Kidney epithelial cell (primary cell): ENCODE measurements around the gene SIAE. TPM values are rescaled to one million over a fixed set of nuclear protein-coding genes. Genes with fewer than 3 reads are reported as not detected.

Experiments used
- DNase-seq: peaks from one replicate; pipeline ENCODE4 v3.0.0-alpha.2; 2010; ENCODE audit warnings: low read depth
- H3K27me3 ChIP-seq: 2 replicates; pipeline ENCODE4 v1.6.0; 2011; ENCODE audit warnings: low read length; ENCODE audit not compliant: control insufficient read depth, insufficient read depth
- H3K36me3 ChIP-seq: 2 replicates; pipeline ENCODE4 v1.5.1; 2011; ENCODE audit warnings: low read length; ENCODE audit not compliant: control insufficient read depth, insufficient read depth
- H3K4me3 ChIP-seq: 2 replicates; pipeline ENCODE4 v1.5.1; 2011; ENCODE audit warnings: low read depth, mild to moderate bottlenecking, control low read depth, low read length
- total RNA-seq: library from RNA; depleted of rRNA; stranded (reverse); fragments of >200 nt; gene quantifications from 2 replicates; pipeline ENCODE4 v1.2.3, GENCODE V29; 2015
- TF ChIP-seq, protein P1 (sequence below): IDR thresholded peaks from 2 replicates; pipeline ENCODE4 v1.5.1; 2011; ENCODE audit warnings: mild to moderate bottlenecking, moderate library complexity, low read length, control low read depth, inconsistent platforms; ENCODE audit not compliant: insufficient read depth, poor library complexity, severe bottlenecking

The SIAE gene
- total RNA-seq, 1 donor from 2014 or later: 10.3 TPM

DNA sequence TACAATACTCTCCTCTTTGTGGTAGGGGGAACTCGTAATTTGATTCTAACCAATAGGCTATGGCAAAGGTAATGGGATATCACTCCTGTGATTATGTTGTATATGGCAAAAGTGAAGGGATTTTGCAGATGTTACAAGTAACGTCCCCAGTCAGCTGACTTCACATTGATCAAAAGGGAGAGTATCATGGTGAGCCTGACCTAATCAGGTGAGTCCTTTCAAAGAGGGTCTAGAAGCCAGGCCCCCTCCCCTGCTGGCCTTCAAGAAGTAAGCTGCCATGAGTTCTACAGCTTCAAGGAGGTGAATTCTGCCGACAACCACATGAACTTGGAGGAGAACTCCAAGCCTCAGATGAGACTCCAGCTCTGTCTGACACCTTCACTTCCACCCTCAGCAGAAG, 30.9 kb downstream of the SIAE start:
- no peak for DNase-seq
- H3K36me3 ChIP-seq: no peaks in the 10 kb centered on the region
- H3K4me3 ChIP-seq: no peak overlapping the region
- no peaks in the 10 kb centered on the region for H3K27me3 ChIP-seq
- TF ChIP-seq, protein P1, sequence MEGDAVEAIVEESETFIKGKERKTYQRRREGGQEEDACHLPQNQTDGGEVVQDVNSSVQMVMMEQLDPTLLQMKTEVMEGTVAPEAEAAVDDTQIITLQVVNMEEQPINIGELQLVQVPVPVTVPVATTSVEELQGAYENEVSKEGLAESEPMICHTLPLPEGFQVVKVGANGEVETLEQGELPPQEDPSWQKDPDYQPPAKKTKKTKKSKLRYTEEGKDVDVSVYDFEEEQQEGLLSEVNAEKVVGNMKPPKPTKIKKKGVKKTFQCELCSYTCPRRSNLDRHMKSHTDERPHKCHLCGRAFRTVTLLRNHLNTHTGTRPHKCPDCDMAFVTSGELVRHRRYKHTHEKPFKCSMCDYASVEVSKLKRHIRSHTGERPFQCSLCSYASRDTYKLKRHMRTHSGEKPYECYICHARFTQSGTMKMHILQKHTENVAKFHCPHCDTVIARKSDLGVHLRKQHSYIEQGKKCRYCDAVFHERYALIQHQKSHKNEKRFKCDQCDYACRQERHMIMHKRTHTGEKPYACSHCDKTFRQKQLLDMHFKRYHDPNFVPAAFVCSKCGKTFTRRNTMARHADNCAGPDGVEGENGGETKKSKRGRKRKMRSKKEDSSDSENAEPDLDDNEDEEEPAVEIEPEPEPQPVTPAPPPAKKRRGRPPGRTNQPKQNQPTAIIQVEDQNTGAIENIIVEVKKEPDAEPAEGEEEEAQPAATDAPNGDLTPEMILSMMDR: no peak

DNA sequence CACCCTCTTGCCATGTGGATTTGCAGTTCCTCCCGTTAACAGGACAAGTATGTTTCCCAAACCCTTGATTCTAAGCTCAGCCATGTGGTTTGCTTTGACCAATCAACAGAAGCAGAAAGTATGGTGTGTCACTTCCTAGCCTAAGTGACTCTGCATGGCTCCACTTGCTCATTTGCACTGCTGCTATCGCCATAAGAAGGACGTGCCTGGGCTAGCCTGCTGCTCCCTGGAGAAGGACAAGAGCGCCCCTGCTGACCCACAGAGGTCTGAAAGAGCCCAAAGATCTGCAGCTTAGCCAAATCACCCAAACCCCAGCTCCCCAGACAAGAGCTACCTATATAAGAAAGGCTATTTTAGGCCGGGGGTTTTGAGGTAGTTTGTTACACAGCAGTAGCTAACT, 32.9 kb downstream of the SIAE start:
- TF ChIP-seq, protein P1: no peak
- Histone ChIP-seq H3K27me3 (no peaks in the 10 kb centered on the region), H3K36me3 (no peaks in the 10 kb centered on the region), H3K4me3 (no peak overlapping the region)
- no peak for DNase-seq

DNA sequence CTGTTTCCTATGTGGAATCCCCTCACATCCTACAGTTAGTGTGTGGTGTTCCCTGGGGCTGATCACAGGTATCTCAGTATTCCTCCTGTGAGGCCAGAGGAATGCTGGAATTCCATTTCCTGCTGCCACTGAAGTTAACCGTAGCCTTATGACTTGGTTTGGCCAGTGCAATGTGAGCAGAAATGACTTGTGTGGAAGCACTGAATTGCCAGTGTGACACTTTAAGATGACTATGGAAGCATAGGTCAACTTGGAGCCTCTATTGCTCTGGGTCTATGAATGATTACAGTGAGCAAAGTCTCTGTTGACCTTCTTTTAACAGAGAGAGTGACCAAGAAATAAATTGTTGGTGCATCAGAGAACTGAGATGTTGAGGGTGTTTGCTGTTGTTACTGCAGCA, 34.4 kb downstream of the SIAE start:
- H3K36me3 ChIP-seq: no peaks in the 10 kb centered on the region
- TF ChIP-seq, protein P1: no peak
- H3K4me3 ChIP-seq: no peak overlapping the region
- no peak for DNase-seq
- no peaks in the 10 kb centered on the region for H3K27me3 ChIP-seq

DNA sequence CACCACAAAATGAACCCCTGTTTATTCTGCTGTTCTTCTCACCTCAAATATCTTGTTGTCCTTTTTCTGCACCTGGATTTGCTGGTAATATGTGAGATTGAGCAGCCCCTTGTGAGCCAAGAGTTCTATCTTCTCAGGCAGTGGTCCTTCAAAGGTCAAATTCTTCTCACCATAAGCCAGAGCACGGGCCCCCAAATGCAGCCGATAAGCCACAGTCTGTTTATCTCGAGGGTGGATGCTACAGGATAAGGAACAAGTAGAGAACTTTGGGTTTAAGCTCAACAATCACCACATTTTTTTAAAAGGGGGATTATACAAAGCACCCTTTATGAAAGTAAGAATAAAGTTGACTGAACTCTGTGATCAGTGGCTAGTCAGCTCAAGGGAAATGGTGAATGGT, 35.0 kb downstream of the SIAE start:
- no peak for DNase-seq
- TF ChIP-seq, protein P1: no peak
- Histone ChIP-seq H3K27me3 (no peaks in the 10 kb centered on the region), H3K4me3 (no peak overlapping the region), H3K36me3 (no peaks in the 10 kb centered on the region)

DNA sequence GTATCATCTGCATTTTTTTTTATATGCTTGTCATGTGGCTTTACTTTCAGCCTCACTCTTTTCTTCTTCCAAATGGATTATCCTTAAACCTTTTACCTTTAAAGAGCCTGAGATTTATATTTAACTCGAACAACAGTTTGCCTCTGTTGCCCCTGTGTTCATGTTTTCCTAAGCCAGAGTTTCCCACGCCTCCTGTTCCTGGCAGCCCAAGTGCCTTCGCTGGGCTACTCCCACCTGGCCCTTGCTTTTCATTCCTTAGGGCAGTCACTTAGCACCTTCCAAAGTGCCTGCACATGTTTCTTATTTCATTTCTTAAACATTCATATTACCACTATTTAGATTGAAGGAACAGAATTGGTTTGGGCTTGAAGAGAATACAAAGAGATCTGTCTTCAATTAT, 37.6 kb downstream of the SIAE start:
- no peaks in the 10 kb centered on the region for H3K27me3 ChIP-seq
- DNase-seq: no peak
- TF ChIP-seq, protein P1: no peak
- H3K4me3 ChIP-seq: no peak overlapping the region
- no peaks in the 10 kb centered on the region for H3K36me3 ChIP-seq

DNA sequence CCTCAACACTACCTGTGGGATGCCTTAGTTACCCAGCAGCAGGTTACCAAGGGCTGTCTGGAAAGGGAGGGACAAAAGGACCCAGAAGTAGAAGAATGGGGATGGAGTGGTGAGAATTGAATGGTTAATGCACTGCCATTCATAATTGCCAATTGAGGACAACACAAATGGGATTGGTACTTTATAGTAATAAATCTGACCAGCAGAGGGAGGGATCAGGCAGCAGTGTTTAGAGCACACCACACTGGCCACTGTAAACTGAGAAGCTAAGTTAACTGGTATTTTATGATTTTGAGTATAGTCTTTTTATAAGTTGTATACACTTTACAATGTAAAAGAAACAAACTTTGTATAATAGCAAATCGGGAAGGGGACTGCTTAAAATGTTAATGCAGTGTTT, 40.2 kb downstream of the SIAE start:
- Histone ChIP-seq H3K27me3 (no peaks in the 10 kb centered on the region), H3K36me3 (no peaks in the 10 kb centered on the region), H3K4me3 (no peak overlapping the region)
- TF ChIP-seq, protein P1: peak; percentile 37
- DNase-seq: no peak
